GM12873 (cell line): ENCODE results near the gene B9D1.

Experiments used
- CTCF ChIP-seq: IDR thresholded peaks from 2 replicates; pipeline ENCODE4 v1.5.1; 2012; ENCODE audit warnings: low read depth, mild to moderate bottlenecking, moderate library complexity, low read length, control low read depth; ENCODE audit not compliant: insufficient read depth; ENCODE audit errors: missing control alignments

B9D1 gene

GRCh38 chr17:19331543-19332245 is 30.8 kb downstream of the B9D1 start:
- TF ChIP-seq CTCF = no peak

- no peak for TF ChIP-seq CTCF
Measured at GRCh38 chr17:19331134-19331533, 31.4 kb downstream of the B9D1 start.

GRCh38 chr17:19330271-19330670 is 32.3 kb downstream of the B9D1 start:
- no peak for TF ChIP-seq CTCF

- no peak for TF ChIP-seq CTCF
Measured at GRCh38 chr17:19329839-19330238, 32.7 kb downstream of the B9D1 start.

GRCh38 chr17:19329136-19329535 is 33.4 kb downstream of the B9D1 start:
- TF ChIP-seq CTCF = no peak

DNA sequence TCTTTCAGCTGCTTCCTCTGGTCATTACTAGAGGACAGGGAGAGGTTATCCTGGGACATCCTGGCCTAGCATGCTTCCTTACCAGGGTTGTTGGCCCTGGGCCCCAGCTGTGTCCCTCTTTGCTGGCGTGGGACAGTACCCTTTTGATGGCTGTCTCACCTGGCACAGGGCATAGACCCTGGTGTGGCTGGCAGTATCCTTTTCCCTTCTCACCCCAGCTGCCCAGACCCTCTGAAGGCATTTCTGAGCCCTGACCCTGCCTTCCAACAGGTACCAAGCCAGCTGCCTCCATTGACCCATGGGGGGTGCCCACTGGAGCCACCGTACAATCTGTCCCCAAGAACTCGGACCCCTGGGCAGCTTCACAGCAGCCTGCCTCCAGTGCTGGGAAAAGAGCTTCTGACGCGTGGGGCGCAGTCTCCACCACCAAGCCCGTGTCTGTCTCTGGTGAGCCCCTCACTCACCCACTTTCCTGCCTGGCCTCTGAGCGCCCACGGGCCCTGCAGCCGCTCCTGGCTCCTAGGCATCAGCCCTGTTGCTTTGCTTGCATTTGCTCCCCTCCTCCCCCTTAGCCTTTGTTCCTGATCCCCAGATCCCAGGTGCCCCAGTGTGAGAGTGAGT is 34.0 kb downstream of the B9D1 start:
- no peak for TF ChIP-seq CTCF

GRCh38 chr17:19327031-19327783 is 35.3 kb downstream of the B9D1 start:
- TF ChIP-seq CTCF = no peak
